Ishikawa (cell line): Measurements from ENCODE around the gene TADA2A.

Experiments
- CREB1 ChIP-seq: IDR thresholded peaks from 2 replicates; pipeline ENCODE4 v1.6.1; 2012; ENCODE audit warnings: low read depth
- RAD21 ChIP-seq: IDR thresholded peaks from 2 replicates; pipeline ENCODE4 v1.6.1; 2012; ENCODE audit warnings: low read depth
- TF ChIP-seq, protein P1 (sequence below): IDR thresholded peaks from 2 replicates; pipeline ENCODE4 v1.6.1; 2012

Gene TADA2A

DNA sequence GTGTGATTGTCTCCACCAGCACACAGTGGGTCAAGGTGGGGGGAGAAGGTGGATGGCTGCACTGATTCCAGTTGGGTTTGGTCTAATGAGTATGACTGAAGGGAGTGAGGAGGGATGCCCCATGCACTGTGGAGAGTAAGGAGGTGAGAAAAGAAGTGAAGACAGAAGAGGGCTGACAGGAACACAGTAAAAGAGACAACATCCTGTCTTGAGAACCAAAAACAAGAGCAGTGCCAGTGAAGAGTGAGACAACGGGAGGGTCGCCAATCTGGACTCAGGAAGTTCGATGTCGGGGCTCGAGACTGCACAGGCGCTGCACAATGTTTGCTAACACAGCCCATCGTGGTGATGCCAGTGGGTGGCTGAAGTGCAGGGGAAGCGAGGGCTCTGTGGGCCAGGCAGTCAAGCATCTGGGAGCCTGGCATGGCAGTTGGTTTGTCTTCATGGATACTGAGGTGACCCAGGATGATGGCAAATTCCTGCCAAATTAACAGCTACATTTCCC is 117.1 kb downstream of the TADA2A start:
- no peak for TF ChIP-seq CREB1
- TF ChIP-seq, protein P1, sequence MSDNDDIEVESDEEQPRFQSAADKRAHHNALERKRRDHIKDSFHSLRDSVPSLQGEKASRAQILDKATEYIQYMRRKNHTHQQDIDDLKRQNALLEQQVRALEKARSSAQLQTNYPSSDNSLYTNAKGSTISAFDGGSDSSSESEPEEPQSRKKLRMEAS, result no peak

DNA sequence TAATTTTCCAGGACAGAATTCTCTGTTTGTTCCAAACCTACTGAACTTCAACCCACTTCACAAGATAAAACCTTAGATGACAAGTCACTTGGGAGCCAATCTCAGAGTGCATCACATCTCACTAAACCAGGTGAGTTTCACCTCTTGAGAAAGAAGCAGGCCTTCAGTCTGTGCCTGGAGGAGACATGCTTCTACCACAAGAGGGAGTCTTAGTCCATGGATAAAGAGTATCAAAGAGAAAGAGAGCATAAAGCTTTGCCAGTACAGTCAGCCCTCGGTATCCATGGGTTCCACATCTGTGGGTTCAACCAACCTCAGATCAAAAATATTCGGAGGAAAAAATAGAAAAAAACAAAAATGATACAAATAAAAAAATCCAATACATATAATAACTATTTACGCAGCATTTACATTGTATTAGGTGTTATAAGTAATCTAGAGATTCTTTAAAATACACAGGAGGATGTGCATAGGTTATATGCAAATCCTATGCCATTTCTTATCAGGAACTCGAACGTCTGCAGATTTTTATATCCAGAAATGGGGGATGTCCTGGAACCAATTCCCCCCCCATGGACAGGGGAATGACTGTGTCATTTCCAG is 120.7 kb downstream of the TADA2A start:
- TF ChIP-seq RAD21 (peak; percentile 61), CREB1 (no peak)
